Caco-2 (cell line): Measurements from ENCODE around the gene FGF23. TPM values are rescaled to one million over a fixed set of nuclear protein-coding genes. Genes with fewer than 3 reads are reported as not detected.
A peak's percentile ranks its signal among the peaks of the same experiment; 100 is the strongest.

Source experiments
- BruUV-seq: library from RNA; stranded (reverse); fragments of 400-500 nt; replicated peaks from 2 replicates; lab custom pipeline; 2021; lab: Mats Ljungman, UMichigan
- CTCF ChIA-PET: fragments of 300-600 bp; sonication (Branson Sonifier 250); formaldehyde crosslinking; loops from one replicate; lab custom pipeline; 2022; ENCODE audit warnings: antibody characterized with exemption; lab: Charles Lee
- POLR2A ChIA-PET: fragments of 300-600 bp; sonication (Branson Sonifier 250); formaldehyde crosslinking; loops from one replicate; lab custom pipeline; 2022; ENCODE audit warnings: antibody characterized with exemption; lab: Charles Lee
- DNase-seq, 2 experiments: peaks; one replicate each; pipeline versions ENCODE4 v3.0.0 to v3.0.0-alpha.2; 2020 to 2022
- H3K27me3 ChIP-seq: replicated peaks from 2 replicates; pipeline ENCODE4 v1.6.0; 2011; ENCODE audit warnings: low read length; ENCODE audit not compliant: control insufficient read depth, insufficient read depth
- H3K36me3 ChIP-seq: 2 replicates; pipeline ENCODE4 v1.5.1; 2011; ENCODE audit warnings: low read length; ENCODE audit not compliant: control insufficient read depth, insufficient read depth
- H3K4me1 ChIP-seq: fragments of 250-450 bp; sonication (Bioruptor Pico); 2 replicates; pipeline ENCODE4 v1.5.1; 2020; ENCODE audit warnings: mild to moderate bottlenecking
- H3K4me3 ChIP-seq: 2 replicates; pipeline ENCODE4 v1.5.1; 2011; ENCODE audit warnings: low read depth, mild to moderate bottlenecking, control low read depth, low read length
- H3K9me3 ChIP-seq: fragments of 250-450 bp; sonication (Bioruptor Pico); 2 replicates; pipeline ENCODE4 v1.5.1; 2020; ENCODE audit warnings: mild to moderate bottlenecking, moderate library complexity
- H3K27ac Mint-ChIP-seq: one replicate; pipeline ENCODE4 v1.8.0; 2022; ENCODE audit warnings: mixed read lengths; ENCODE audit not compliant: unreplicated experiment
- H3K27me3 Mint-ChIP-seq: one replicate; pipeline ENCODE4 v1.8.0; 2022; ENCODE audit warnings: mixed read lengths; ENCODE audit not compliant: insufficient read depth, unreplicated experiment
- H3K36me3 Mint-ChIP-seq: one replicate; pipeline ENCODE4 v1.8.0; 2022; ENCODE audit warnings: mild to moderate bottlenecking, mixed read lengths; ENCODE audit not compliant: insufficient read depth, unreplicated experiment
- H3K4me1 Mint-ChIP-seq: one replicate; pipeline ENCODE4 v1.8.0; 2022; ENCODE audit warnings: low read depth, mixed read lengths; ENCODE audit not compliant: unreplicated experiment
- H3K4me3 Mint-ChIP-seq: one replicate; pipeline ENCODE4 v1.8.0; 2022; ENCODE audit warnings: mild to moderate bottlenecking, moderate library complexity, mixed read lengths; ENCODE audit not compliant: unreplicated experiment
- H3K9me3 Mint-ChIP-seq: one replicate; pipeline ENCODE4 v1.8.0; 2022; ENCODE audit warnings: mixed read lengths; ENCODE audit not compliant: unreplicated experiment
- CTCF ChIP-seq, 2 experiments: fragments of 200-600 bp in 1 of 2; IDR thresholded peaks; 1 replicate in 1 of 2; 2 replicates in 1 of 2; pipeline versions ENCODE4 v1.5.1 to v1.8.0; 2011 to 2022; ENCODE audit warnings: antibody characterized with exemption in 1 of 2, control low read depth in 1 of 2, inconsistent platforms in 1 of 2, low read depth in 1 of 2, low read length in 1 of 2, mild to moderate bottlenecking in 1 of 2, moderate library complexity in 1 of 2; ENCODE audit not compliant: insufficient read depth in 1 of 2, severe bottlenecking in 1 of 2, unreplicated experiment in 1 of 2
- intact Hi-C: fragments of 100-400 bp; cut with micrococcal nuclease; formaldehyde crosslinking; loops from one replicate; pipeline ENCODE4 v1.10.0; 2022; ENCODE audit not compliant: unreplicated experiment
- total RNA-seq: library from RNA; stranded (reverse); gene quantifications from 2 replicates; pipeline ENCODE4 v1.2.3, GENCODE V29; 2022

FGF23 gene
- total RNA-seq, 1 experiment from 2014 or later, result not detected

DNA sequence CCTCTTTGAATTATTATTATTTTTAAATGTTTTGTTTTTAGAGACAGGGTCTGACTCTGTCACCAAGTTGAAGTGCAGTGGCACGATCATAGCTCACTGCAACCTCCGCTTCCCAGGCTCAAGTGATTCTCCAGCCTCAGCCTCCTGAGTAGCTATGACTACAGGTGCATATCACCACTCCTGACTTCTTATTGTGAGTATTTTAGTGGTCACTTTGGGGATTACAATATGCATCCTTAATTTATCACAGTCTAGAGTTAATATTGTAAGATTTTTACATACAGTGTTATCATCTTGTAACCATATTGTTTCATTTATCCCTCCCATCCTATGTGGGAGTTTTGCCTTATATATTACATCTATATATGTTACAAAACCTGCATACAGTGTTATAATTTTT is 13.4 kb downstream of the FGF23 start:
- Mint-ChIP-seq H3K27me3 (peaks cover 23% of the 10 kb centered on the region), H3K4me3 (no peak overlapping the region), H3K27ac (no peak overlapping the region), H3K36me3 (no peaks in the 10 kb centered on the region), H3K9me3 (no peaks in the 10 kb centered on the region), H3K4me1 (no peaks in the 10 kb centered on the region)
- ChIA-PET CTCF (no interaction called here), POLR2A (no interaction called here)
- no peak for TF ChIP-seq CTCF (IDR thresholded peaks at IDR 0.05; ENCODE audit: insufficient read depth in 1 of 2, low read depth in 1 of 2, low read length in 1 of 2, severe bottlenecking in 1 of 2, unreplicated experiment in 1 of 2)
- Histone ChIP-seq H3K4me1 (no peaks in the 10 kb centered on the region), H3K36me3 (no peaks in the 10 kb centered on the region), H3K9me3 (no peaks in the 10 kb centered on the region), H3K27me3 (no peaks in the 10 kb centered on the region), H3K4me3 (no peak overlapping the region)
- DNase-seq, result no peak
- no TSS peak for BruUV-seq
- intact Hi-C loops, result no loop called here

GRCh38 chr12:4356041-4356327 is 23.5 kb downstream of the FGF23 start:
- TF ChIP-seq CTCF (IDR thresholded peaks at IDR 0.05; ENCODE audit: insufficient read depth in 1 of 2, low read depth in 1 of 2, low read length in 1 of 2, severe bottlenecking in 1 of 2, unreplicated experiment in 1 of 2), result peak; percentile 51 to 60
- intact Hi-C loops, result no loop called here
- Mint-ChIP-seq H3K4me1 (no peaks in the 10 kb centered on the region), H3K9me3 (peaks cover 18% of the 10 kb centered on the region), H3K27ac (no peak overlapping the region), H3K27me3 (no peaks in the 10 kb centered on the region), H3K4me3 (no peak overlapping the region), H3K36me3 (peaks cover 32% of the 10 kb centered on the region)
- Histone ChIP-seq H3K4me3 (no peak overlapping the region), H3K4me1 (no peaks in the 10 kb centered on the region), H3K36me3 (no peaks in the 10 kb centered on the region), H3K9me3 (peaks cover 6% of the 10 kb centered on the region; the same call in 1 of the 2 replicates), H3K27me3 (no peaks in the 10 kb centered on the region)
- ChIA-PET POLR2A (no interaction called here), CTCF (no interaction called here)
- peak; percentile 67 to 77 for DNase-seq
- BruUV-seq, result no TSS peak

- Mint-ChIP-seq H3K4me3 (no peak overlapping the region), H3K4me1 (no peaks in the 10 kb centered on the region), H3K36me3 (peaks cover 38% of the 10 kb centered on the region), H3K27ac (no peak overlapping the region), H3K9me3 (peaks cover 18% of the 10 kb centered on the region), H3K27me3 (no peaks in the 10 kb centered on the region)
- peaks cover 6% of the 10 kb centered on the region; the same call in 1 of the 2 replicates for H3K9me3 ChIP-seq
- POLR2A ChIA-PET, result no interaction called here
- no peak for DNase-seq
- BruUV-seq, result no TSS peak
- intact Hi-C loops, result no loop called here
- H3K27me3 ChIP-seq, result no peaks in the 10 kb centered on the region
- no peaks in the 10 kb centered on the region for H3K36me3 ChIP-seq
- CTCF ChIA-PET, result no interaction called here
- no peak for TF ChIP-seq CTCF (IDR thresholded peaks at IDR 0.05; ENCODE audit: insufficient read depth in 1 of 2, low read depth in 1 of 2, low read length in 1 of 2, severe bottlenecking in 1 of 2, unreplicated experiment in 1 of 2)
- H3K4me3 ChIP-seq, result no peak overlapping the region
- H3K4me1 ChIP-seq, result no peaks in the 10 kb centered on the region
These were observed 24.1 kb downstream of the FGF23 start for GRCh38 chr12:4355156-4356040.
